HG03064 (cell line): ENCODE results near the gene MAP2K5.
"Not testable (repeated sequence)": the region's sequence is repeated elsewhere in the genome, so short reads cannot be mapped to it uniquely, and the experiment has no call there.

Source experiments
- ATAC-seq: cut with Tn5 transposase; IDR thresholded peaks from one replicate; pipeline ENCODE4 v1.9.1; 2021; ENCODE audit warnings: low read depth; ENCODE audit not compliant: unreplicated experiment

Gene MAP2K5

DNA sequence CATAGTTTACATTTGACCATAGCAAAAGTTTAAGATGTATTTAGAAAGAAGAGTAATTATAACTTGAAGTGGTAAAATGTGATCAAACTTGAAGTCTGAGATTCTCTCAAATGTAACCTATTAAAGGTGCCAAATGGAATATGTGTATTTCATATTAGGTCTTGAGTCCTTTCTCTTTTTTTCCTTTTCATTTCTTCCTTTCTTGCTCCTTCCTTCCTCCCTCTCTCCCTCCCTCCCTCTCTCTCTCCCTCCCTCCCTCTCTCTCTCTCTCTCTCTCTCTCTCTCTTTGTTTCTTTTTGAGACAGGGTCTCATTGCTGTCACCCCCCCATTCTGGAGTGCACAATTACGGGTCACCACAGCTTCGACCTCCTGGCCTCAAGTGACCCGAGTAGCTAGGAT lies 47.7 kb downstream of the MAP2K5 start:
- no peak for ATAC-seq

DNA sequence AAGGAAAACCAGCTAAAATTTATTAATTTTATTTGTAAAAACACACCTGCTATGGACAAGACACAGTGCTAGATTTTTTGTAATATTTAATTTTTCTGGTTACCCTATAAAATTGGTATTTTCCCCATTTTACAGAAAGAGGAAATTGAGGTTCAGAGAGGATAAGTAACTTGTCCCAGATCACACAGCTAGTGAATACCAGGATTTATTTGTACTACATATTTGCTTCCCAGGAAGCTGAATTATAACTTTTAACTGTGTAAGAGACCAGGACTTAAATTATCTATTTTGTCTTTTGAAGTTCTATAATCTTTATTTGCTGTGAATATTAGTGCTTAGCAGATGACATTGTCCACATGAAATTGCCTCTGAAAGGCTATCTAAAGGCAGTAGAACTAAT lies 49.7 kb downstream of the MAP2K5 start:
- ATAC-seq: no peak

DNA sequence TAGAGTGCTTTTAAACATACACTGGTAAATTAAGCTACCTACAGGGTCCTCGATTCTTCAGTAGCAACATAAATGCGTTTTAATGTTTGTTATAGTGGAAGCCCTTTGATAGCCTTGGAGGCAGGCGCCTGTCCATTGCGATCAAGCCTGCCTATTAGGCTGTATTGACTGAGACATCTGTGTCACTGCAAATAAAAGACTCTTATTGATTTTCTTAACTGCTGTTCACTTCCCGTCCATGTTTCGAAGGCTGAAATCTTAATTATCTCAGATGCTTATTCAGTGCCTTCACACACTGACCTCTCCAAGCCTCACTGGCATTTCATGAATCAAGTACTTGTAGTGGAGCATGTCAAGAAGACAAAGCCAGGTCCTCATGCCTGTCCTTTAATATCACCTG lies 51.1 kb downstream of the MAP2K5 start:
- ATAC-seq: no peak

DNA sequence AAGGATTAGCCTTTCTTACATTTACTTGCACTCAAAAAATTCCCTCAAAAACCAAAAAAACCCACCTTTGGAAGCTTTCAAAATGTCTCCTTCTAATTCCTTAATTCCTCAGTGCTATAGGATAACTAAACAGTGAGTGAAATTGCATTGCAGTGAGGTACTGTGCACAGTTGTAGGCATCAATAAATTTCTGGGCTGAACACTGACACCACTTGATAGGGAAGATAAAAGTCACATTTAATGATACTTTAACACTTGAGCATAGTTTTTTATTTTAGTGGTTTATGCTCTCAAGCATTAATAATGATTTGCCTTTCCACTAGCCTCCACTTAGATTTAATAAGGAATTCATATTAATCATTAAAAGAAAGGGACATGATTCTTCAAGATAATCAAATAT lies 52.3 kb downstream of the MAP2K5 start:
- no peak for ATAC-seq

DNA sequence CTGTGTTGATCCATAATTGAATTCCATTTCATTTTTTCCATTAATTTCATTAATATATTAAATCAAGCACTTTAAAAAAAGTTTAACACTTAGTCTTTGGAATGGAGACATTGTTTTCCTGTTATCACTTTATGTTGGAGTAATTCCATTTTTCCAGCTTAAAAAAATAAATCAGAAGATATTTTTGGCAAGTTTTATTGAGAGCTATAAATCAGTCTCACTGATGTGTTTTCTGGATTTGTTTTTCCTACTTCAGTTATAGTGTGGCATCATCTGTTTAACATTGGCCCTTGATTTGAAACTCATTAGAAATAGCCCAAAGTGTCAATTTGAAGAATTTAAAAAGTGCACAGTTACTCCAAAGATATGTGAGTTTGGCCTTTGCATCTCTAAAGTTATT lies 53.1 kb downstream of the MAP2K5 start:
- ATAC-seq: no peak

DNA sequence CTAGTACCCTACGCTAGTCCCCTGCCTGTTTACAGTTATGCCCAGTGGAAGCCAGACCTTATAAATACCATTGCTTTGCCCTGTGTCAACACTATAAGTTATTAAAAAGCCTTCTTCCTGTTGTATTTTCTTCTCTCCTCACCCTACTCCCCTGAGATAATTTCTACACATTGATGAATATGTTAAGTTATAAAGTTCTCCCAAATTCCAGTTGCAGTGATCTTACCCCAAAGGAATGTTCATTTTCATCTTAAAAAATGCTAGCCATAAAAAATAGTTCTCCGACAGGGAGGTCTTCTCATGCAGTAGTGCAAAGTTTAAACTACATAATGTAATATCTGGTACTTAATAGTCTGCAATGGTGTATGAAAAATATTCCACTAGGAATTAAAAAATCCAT lies 58.6 kb downstream of the MAP2K5 start:
- ATAC-seq: no peak

DNA sequence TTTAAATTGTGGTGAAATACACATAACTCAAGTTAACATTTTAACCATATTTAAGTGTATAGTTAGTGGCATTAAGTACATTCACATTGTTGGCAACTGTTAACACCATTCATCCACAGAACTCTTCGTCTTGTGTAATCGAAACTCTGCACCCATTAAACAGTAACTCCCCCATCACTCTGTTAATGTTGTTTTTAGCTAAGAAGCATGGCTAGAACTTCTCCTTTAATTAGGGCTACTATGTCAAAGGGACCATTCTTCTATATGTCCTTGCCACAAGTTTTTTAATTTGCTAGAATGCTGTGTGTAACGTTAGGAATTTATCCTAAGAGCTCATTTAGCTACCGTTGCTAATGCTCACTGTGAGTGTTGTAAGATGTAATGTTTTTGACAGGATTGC lies 60.6 kb downstream of the MAP2K5 start:
- ATAC-seq: no peak

DNA sequence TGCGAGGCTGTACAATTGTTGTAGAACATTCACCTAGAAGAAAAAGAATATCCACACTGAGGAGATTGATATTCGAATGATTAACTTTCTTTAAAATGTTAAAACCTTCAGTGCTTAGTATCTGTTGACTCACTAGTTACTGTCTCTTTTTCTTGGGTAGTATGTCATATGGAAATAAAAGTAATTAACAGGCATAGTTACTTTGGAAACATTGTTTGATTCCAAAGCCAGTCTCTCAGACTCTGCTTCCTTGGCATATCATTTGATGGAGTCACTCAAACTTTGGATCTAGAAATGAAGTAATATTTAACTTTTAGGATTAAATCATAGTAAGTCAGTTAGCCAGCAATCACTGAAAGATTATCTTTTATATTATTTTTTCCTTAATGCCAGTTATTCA lies 63.4 kb downstream of the MAP2K5 start:
- ATAC-seq: no peak

DNA sequence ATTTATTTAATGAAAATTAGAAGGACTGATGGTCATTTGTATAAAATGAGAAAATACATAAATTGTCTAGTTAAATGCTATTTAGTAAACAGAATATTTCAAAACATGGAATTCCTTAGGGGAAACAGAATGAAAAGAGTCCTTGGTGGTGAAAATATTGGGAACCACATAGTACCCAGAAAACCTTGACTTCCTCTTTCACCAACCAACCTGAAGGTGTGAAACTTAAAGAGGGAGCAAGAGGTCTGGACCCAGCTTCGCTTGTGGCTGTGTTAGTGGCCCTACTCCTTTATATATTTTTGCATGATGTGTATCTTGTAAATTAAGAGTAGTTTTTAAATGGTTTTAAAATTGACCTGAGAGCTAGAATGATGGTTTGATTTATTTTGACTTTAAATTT lies 64.2 kb downstream of the MAP2K5 start:
- ATAC-seq: no peak

DNA sequence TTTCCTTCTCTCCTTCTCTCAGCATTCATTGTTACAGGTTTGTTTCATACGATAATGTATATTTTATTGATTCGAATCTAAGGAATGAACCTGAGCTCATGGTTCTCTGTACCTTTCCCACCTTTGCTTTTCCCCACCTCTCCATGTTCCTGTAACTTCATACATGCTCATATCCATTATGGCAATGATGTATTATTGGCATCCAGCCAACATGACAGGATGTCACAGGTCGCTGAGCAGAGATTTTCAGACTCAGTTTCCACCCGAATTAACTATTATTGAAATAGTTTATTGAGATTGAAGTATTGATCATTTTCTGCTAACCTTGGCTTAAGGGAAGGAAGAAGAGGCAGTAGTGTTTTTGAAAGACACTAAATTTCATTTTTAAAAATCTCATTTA lies 64.8 kb downstream of the MAP2K5 start:
- no peak for ATAC-seq

DNA sequence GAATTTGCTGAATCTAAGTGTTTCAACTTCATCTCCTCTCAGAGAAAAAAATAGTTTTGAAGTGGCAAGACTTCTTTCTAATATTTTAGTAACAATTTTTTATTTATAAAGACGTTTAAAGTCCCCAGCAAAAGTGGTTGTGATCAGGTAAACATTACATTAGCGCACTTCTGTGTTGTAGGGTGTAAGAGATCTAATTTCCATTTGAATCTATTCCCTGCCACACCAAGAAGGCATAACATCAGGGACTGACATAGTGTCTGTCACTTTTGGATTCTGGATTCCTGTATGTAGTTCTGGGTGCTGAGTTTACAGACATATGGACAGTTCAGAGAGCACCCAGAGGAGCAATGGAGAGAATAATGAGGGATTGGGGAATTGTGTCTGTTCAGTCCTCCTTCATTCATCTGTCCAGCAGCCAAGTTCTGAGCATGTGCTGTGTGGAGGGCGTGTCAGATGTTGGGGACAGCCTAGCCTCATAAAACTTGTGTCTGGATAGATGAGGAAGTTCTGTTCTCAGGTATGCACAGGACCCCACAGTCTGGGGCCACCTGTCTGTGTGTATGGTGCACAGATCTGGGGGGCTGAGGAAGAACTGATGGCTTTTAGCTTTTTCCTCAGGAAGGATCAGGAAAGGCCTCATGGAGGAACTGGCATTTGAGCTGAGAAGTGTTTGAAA lies 65.6 kb downstream of the MAP2K5 start:
- no peak for ATAC-seq

DNA sequence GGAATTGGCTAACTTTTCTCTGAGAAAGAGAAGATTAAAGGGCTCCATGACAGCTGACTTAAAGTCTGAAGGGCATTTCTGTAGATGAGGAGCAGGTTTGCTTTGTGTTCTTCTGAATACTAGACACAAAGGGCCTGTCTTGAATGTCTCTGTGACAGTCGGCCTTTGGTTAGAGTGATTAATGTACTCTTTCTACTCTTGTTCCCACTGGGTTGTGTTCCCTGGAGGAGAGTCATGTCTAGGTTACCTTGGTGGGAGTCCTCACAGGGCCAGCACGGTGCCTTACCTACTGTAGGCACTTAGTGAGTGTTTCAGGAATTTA lies 66.1 kb downstream of the MAP2K5 start:
- ATAC-seq: no peak

DNA sequence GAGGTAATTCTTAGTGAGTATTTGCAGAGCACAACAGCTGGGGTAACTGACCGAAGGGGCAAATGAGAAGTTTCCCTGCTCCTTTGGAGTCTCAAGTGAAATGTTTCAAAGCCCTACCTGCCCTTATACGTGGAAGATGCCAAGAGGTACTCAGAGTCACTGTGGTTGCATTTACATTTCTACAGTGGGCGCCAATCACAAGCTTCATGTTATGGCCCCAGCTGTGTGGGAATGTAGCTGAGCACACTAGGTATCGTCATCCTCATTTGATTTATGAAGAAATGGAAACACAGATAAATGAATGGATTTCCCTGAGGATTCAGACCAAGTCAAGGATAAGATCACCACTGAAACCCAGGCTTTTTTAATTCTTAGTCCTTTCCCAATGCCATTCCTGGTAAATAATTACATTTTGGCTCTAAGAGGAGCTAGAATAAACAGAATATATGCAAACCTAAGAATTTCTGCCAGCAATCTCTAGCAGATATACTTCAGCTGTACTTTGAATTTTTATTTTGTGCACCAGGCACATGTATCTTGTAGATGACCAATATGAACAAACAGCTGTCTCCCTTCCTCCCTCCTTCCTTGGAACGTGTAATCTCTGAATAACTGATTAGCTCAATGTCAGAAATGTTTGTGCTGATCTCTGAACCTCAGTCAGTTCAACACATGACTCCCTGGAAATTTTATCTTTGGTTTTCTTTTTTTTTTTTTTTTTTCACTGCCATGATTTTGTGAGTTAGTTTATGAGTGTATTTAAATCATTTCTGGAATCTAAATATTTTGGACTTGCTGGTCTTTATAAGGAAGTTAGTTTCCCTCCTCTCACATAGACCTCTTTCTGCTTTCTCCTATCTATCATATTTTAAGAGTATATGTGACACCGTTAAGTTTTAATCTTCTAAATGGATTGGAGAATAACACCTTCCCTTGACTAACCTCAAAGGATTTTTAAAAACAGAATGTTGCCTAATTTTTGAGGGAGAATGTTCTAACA lies 69.2 kb downstream of the MAP2K5 start:
- ATAC-seq: no peak

DNA sequence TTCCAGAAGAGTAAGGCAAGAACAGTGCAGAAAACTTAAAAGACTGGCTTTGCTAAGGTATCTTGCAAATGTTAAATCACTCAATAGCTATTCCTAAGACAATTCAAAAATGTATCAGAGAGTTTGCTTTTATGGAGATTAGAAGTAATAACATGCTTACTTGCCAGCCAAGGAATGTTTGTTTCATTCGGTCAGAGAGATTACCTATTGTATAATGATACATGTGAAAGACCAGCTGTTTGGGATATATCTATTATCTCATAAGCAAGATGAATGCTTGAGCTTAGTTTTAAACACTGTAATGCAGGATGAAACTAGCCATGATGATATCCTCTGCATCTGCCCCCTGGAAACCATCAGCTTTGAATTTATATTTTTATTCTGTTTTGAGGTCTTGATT lies 70.7 kb downstream of the MAP2K5 start:
- no peak for ATAC-seq

DNA sequence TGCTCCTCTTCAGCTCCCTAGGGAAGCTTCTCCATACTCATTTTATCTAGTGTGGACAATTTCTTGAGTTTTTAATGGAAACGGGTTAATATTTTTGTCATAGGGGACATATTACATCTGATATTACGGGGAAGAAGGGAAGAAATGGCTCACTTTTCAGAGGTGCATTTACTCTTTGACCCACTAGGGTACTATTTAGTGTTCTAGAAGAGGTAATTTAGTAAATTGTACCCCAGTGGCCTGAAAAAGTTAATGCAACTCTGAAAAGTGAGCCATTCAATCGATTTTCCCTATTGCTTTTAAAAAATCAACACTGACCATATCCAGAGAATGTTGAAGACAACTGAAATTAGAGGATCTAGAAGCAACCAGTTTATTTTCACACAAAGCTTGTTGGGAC lies 71.2 kb downstream of the MAP2K5 start:
- no peak for ATAC-seq

DNA sequence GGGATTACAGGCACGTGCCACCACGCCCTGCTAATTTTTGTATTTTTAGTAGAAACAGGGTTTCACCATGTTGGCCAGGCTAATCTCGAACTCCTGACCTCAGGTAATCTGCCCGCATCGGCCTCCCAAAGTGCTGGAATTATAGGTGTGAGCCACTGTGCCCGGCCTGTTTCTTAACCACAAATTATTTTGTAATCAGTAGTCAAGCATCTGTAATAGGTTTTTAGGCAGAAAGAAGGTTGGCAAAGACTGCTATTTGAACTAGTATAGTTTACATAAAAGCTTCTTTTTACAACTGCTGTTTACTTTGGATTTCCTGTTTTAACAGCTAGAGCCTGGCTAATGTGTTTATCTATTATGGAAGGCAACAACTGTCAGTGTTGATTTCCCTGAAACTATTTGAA lies 72.6 kb downstream of the MAP2K5 start:
- ATAC-seq: not testable (repeated sequence)

DNA sequence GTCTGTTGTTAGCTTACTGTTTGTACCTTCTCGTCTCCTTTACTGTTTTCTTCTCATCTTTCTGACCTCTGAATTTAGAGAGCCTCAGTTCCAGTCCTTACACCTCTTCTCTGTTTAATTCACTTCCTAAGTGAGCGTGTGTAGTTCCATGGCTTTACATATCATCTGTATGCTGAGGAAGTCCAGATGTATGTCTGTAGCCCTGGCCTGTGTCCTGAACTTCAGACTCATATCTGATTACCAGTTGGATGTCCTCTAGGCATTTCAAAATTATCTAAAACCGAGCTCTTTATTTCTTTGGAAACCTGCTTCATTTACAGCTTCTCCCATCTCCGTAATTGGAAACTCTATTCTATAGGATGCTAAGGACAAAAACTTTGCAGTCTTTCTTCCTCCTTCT lies 75.8 kb downstream of the MAP2K5 start:
- ATAC-seq: no peak

DNA sequence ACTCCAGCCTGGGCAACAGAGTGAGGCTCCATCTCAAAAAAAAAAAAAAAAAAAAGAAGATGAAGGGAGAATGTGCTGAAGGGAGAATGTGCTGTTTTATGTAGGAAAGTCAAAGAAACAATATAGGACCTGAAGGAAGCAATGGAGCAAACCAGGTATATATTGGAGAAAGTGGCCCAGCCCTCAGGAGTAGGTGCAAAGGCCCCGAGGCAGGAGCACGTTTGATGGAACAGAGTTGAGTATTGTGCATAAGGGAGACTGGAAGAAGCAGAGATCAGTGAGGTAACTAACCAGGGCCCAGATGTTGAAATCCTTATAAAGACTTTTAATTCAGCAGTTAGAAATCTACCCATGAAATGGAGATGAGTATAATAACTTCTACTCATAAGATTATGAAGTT lies 79.6 kb downstream of the MAP2K5 start:
- ATAC-seq: no peak

DNA sequence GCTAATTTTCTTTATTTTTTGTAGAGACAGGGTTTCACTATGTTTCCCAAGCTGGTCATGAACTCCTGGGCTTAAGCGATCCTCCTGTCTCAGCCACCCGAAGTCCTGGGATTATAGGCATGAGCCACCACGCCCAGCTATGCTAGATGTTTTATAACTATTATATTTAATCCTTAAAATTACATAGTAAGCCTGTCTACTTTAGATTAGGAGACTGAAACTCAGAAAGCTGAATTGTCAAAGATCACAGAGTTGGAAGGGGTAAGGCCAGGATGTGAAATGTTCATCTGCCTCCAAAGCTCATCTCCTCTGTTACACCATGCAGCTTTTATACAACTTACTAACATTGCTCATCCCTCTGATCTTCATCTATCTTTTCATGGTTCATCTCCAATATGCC lies 89.8 kb downstream of the MAP2K5 start:
- no peak for ATAC-seq

DNA sequence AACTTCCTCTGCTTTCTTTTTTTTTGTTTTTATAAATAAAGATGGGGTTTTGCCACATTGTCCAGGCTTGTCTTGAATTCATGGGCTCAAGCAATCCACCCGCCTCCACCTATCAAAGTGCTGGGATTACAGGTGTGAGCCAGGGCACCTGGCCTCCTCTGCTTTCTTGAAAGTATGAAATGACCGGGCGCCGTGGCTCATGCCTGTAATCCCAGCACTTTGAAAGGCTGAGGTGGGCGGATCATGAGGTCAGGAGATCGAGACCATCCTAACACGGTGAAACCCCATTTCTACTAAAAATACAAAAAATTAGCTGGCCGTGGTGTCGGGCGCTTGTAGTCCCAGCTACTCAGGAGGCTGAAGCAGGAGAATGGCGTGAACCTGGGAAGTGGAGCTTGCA lies 93.4 kb downstream of the MAP2K5 start:
- ATAC-seq: not testable (repeated sequence)

DNA sequence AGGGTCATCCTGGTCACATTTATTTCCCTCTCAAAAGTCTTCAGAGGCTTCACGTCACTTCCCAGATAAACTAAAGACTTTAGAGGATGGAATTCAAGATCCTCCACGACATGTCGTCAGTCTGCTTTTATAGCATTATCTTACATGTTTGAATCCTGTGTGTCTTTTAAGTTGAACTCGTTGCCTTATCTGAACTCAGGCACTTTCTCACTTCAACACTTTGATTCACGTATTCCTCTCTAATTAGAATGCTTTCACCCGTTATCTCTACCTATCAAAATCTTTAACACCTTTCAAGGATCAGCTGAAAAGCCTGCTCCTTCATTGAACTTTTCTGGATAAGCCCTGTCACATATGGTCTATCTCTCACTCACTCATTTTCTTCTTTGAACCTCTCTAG lies 97.1 kb downstream of the MAP2K5 start:
- ATAC-seq: no peak

DNA sequence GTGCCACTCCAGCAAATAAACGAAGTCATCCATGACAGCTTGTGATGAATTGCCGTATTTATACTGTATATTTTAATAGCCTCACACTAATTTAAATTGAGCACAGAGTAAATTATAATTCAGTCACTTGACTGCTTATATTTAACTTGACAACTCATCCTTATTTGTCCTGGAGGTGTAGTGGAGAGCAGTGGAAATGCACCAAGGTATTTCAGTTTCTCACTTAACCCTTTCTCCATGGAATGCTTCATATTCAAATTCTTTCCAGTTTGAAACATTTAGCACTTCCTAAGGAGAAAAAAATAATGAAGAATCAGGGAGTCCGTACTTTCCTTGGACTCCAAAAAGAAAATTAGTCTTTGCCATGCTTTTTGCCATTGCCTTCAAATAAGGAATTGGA lies 99.0 kb downstream of the MAP2K5 start:
- no peak for ATAC-seq
